ENCODE data around the gene TST.
A peak's percentile ranks its signal among the peaks of the same experiment; 100 is the strongest.

Gene TST

GRCh38 chr22:36979016-36979910 lies 40.0 kb downstream of the TST start:
- DNase-seq: no peak

- peak; percentile 90 for DNase-seq
Measured at GRCh38 chr22:36977947-36978660, 41.1 kb downstream of the TST start.

GRCh38 chr22:36977401-36977861 lies 41.8 kb downstream of the TST start:
- peak; percentile 79 for DNase-seq

GRCh38 chr22:36976606-36977005 lies 42.6 kb downstream of the TST start:
- DNase-seq: no peak

- no peak for DNase-seq
Measured at GRCh38 chr22:36971341-36972125, 47.7 kb downstream of the TST start.

GRCh38 chr22:36968249-36968964 lies 50.8 kb downstream of the TST start:
- no peak for DNase-seq

GRCh38 chr22:36966851-36967540 lies 52.3 kb downstream of the TST start:
- DNase-seq: no peak

- no peak for DNase-seq
Measured at GRCh38 chr22:36965696-36966095, 53.6 kb downstream of the TST start.

GRCh38 chr22:36964106-36964505 lies 55.1 kb downstream of the TST start:
- DNase-seq: no peak

GRCh38 chr22:36963302-36963701 lies 55.9 kb downstream of the TST start:
- DNase-seq: no peak

GRCh38 chr22:36961626-36962025 lies 57.6 kb downstream of the TST start:
- DNase-seq: no peak

Data from activated gamma-delta T cell treated with Interleukin-2 at 50 U/mL for 16 hours (primary cell).